HG03432 (cell line): Measurements from ENCODE around the gene FMNL2.

Source experiments
- ATAC-seq: cut with Tn5 transposase; IDR thresholded peaks from one replicate; pipeline ENCODE4 v1.9.1; 2021; ENCODE audit warnings: mild to moderate bottlenecking, moderate library complexity; ENCODE audit not compliant: unreplicated experiment

Gene FMNL2

DNA sequence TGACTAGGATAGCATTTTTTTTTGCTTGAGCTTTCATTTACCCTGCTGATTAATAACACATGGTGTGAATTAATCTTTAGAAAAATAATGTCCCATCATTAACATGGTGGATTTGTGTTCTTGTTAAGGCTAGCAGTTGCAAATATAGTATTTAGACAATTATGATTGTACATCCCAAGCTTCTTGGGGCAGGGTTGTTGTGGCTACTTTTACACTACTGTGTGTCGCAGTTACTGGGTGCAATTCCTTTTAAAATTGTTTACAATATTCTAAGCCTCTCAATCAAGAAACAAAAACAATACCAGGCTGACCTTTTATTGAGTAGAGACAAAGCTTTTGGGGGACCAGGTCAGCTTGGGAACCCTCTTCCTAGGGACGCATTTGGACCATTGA, 2.5 kb downstream of the FMNL2 start:
- no peak for ATAC-seq

DNA sequence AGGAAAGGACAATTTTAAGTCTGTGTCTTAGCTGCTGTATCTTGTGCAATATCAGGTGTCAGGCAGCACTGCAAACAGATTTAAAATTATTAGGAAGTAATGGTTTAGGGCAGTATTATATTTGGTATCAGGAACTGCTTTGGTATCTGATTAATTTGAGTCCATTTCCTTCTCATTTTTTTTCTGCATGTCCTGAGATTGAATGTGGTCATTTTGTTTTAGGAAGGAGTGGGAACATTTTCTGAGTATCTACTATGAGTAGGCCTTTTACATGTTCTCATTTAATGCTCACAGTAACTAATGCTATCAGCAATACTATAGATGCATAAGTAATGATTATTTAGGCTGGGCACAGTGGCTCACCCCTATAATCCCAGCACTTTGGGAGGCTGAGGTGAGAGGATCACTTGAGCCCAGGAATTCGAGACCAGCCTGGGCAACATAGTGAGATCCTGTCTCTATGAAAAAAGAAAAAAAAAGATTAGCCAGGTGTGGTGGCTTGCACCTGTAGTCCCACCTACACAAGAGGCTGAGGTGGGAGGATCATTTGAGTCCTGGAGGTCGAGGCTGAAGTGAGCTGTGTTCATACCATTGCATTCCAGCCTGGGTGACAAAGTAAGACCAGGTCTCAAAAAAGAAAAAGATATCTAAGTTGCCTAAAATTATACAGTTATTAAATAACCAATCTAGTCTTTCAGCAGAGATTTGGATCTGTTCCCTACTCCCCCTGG, 4.7 kb downstream of the FMNL2 start:
- no peak for ATAC-seq

DNA sequence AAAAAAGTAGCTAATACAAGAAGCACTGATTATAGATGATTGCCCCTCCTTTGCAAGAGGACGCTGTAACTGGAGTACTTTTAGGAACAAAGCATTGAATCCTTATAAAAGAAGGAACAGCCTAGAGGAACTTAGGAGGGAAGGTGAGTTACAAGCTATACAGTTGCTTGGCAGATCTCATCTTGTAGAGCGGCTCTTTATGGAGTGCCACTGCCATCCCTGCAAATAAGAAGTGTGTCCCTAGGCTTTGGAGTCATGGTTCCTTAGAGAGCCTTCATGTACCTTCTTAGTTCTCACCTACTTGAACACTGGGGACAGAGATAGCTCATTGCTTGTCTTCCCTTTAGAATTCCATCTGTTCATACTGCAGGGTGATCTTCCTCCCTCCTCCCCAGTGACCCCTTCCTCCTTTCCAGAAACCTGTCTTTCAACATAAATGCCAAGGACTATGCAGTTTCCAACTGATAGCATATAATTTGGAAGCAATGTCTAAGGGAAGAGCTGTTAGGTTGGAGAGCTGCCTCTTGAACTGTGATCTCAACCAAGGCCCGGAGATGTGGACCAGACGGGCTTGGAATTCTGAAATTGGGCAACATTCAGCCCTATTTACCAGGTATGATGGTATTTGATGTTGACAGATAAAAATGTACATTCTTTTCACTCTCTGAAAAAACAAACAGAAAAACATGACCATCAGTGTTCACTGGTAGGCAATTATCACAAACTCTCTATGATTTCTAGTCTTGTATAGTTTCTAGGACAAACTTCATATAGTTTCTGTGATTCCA, 7.5 kb downstream of the FMNL2 start:
- ATAC-seq: no peak

DNA sequence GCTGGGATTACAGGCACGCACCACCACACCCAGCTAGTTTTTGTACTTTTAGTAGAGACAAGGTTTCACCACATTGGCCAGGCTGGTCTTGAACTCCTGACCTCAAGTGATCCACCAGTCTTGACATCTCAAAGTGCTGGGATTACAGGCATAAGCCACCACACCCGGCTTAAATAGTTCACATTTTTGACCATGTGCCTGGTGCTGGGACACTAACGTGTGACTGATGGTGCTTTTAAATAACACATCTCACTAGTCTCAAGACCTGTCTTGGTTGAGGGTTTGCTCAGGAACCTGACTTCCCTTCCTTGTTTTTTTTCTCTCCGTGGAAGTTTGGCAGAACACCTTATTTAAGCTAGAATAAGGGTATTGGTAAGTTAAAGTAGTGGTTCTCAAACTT, 8.5 kb downstream of the FMNL2 start:
- ATAC-seq: no peak

DNA sequence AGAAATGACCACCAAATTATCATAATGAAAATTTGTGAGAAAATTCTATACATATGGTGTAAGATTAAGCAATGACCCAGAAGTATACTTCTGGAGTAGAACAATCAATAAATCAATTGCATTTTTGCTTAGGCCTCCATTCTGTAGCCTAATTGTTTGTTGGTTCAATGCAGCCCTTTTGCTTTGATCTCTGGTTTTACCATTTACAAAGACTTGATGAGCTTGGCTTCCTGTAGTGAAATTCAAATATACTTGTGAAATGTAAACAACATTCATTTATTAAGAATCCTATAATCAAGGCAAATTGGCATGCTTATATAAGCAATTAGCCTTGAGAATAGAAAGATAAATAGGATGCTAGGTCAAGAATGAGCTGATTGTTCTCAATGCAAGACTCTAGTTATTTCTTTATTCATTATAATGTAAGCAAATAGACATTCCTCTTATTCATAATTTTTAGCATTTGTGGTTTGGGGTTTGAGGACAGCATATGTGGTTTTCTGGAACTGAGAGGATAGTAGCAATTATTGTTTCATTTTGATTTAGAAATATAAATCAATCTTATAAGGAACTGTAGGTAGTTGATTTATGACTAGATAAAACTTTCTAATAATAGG, 9.7 kb downstream of the FMNL2 start:
- no peak for ATAC-seq

DNA sequence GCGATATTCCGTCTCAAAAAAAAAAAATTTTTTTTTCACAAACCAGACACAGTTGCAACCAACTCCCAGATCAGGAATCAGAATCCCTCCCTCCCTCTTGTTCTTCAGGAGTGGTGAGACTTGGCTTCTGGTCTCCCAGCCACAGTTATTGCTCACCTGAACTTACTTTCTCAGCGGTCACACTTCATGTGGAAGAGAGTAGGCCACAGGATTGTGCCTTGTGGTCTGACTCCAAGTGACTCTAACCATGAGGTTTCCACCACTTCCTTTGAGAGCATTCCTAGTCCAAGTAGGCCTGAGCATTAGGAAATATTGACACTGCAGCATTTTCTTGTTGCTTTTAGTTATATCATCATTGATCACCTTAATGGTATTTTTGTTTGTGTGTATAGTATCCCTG, 12.1 kb downstream of the FMNL2 start:
- no peak for ATAC-seq

DNA sequence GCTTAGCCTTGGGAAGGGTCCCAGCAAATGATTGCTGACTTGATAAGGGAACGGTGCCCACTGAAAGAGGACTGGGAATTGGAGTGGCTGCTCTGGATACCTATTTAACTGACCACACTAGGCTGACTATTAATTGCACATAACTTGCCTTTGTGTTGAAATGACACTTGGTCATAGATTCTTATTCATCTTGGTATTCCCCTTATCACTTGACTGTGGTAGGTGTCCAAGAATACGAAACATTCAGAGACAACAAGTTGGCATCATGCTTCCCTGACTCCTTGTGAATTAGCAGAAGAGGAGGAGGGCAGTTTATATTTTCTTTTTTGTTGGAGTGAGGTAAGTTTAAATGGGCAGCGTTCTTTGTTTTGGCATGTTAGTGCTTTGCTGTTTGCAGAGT, 13.4 kb downstream of the FMNL2 start:
- ATAC-seq: no peak

DNA sequence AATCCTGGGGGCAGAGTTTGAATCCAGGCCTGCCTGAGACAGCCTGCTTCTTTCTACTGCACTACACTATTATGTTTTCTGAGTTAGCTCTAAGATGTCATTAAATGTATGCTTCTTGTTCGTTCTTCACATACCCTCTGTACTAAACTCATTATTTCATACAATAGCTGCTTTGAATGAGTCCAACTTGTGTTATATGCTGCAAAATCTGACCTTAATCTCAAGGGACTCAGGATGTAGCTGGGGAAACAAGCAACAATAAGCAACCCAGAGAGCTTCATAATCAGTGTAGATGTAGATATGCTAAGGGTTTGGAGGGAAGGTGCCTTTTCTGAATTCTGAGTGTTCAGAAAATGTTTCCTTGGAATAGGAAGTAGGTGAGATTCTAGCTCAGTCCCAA, 14.4 kb downstream of the FMNL2 start:
- no peak for ATAC-seq

DNA sequence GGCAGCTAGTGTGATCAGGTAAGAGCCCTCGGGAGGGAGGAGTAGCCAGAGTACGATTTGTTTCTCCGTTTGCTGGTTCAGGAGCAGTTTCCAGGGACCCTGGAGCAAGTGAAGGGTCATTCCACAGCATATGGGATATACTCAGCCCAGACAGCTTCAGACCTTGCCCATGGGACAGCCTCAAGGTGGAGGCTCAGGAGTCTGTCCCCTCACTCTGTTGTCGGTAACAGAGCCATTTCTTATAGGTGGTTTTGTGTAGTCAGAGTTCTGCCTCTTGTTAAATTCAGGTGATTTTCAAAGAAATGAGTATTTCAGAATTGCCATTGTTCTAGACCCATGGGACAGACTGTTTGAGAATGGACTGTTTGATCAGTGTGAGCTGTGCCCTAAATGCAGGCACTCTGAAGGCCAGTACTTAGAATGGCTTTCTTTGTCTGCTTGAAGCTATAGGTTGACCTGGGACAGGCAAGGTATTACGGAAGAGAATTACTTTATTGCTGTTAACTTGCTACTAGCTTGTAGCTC, 15.2 kb downstream of the FMNL2 start:
- ATAC-seq: no peak

DNA sequence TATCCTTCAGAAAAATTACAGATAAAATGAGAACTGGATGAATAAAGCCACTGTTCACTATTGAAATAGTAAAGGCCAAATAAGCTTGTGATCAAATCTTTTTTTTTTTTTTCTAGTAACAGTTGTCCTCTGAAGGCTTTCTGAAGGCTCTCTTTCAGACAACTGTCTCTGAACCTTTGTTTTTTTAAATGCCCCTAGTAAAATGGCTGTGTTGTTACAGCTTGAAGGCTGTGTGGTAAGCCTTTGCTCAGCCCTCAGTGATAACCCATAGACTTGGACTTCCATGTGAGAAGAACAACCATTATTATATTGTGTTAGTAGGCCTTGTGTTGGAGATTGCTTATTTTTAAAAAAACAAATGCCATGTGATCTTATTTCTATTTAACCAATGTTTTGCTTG, 17.6 kb downstream of the FMNL2 start:
- no peak for ATAC-seq

DNA sequence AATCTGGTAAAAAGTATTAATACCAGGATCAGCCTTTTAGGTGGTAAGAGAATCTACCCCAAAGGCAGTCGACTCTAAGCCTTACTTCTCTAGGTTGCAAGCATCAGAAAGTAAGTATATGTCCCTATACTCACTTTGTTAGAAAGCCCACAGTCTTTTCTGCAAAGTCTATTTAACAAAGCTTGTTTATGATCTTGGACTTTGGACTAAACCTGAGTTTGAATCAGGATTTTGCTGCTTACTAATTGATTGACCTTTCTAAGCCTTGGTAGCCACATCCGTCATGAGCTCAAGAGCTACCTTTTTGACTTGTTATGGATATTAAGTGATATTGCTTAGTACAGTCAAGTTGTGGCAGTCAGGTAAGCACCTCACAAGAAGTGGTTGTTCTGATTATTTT, 18.4 kb downstream of the FMNL2 start:
- no peak for ATAC-seq

DNA sequence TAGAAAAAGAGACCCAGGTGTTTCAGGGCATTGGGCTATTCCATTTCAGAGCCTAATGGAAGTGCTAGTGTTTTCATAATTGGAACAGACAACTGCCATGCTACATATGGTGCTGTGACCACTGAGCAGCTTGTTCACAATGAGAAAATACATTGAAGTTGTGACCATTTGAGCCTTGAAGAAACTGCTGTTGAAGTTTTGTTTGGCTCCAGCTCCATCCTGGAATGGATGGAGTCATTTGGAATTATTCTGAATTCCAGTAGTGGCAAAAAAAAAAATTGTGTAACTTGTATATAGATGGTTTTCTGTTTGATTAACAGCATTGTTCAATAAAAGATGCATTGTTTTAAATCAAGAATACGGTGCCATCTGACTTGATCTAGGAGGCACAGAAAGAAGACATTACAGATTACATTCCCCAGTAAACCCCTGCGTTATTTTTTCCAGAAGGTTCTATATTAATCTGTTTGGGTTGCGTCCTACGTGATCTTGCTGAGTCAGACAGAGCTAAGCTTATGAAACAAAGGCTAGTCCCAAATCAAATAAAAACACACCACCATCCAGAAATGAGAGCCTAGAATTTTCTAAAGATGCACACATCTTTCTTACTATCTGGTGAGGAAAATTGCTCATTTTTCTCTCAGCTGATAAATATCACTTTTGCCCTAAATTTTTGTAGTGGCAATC, 19.2 kb downstream of the FMNL2 start:
- no peak for ATAC-seq

DNA sequence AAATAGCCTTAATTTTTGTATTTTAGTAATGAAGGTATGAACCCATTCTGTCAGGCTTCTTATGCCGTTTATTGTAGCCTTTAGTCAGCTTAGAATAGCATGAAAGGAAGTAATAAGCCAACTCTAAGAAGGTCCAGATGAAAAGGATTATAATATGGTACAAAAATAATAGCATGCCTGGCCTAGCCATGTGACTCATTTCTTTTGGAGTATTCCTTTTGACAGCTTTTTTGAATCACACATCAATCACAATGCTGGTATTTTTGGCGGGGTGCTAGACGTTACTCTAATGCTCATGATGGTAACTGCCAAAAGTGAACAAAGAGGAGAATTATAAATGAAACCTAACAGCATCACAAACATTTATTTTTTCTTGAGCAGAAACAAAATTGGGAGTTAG, 19.9 kb downstream of the FMNL2 start:
- ATAC-seq: no peak

DNA sequence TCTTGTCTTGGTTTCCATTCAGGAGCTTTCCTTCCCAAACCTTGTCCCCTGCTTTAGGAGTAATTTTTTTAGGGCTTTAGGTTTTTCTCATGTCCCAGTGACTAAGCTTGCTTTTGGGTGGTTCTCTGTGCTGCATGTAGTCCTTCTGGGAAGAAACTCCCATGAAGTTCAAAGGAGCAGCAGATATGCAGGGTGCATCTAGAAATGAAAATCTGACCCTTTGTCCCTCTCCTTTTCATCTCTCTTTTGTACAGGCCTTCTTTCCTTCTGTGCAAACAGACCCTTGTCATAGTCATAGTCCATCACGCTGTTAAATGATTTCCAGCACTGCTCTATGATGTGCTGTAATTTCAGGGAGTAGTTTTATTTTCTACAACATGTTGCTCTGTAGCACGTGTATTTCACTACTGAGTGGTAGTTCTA, 20.4 kb downstream of the FMNL2 start:
- no peak for ATAC-seq

DNA sequence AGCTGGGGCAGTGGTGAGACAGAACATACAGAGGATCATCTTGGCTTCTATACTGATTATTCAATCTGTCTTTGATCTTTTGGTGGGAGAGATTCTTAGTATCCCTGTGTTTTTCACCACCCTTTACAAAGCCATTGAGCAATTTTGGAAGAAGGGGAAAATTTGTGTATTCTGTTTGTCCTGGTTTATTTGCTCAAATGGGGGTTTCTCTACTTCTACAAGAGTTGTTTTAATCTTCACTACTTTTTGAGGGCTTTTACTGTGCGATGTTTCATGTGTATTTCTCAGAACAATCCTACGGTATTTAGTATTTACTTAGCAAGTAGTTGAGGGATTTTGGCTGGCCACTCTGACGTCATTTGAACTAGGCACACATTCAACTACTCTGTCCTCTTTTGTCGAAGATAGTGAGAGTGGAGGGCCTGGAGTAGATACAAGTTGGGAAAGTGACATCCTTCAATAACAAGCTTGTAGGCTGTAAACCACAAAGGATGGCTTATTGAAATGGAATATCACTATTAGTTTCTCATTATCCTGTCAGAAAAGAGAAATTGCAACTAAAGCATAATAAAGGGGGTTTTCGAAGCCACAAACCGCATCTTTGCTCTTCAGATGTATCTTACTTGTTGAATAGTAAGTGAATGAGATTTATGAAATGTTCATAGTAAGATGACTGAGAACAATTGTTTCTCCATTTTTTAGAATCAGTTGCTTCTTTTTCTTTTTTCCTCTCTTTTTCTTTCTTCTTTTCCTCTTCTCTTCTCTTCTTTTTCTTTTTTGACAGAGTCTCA, 24.8 kb downstream of the FMNL2 start:
- ATAC-seq: peak; percentile 45

DNA sequence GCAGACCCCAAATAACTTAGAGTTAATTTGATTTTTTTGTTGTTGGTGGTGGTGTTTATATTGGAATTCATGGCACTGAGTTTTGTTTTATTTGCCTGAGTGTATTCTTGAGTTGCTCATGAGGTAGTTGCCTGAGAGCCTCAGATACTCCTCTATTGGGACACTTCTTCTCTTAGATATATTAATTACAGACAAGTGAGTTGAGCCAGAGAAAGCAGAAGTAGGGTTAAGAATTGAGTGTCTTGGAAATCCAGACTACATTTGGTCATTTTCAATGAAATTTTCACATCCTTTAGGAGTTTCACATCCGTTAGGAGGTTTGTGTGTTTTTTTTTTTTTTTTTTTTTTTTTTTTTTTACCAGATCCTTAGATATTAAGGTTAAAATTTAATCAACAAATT, 29.0 kb downstream of the FMNL2 start:
- peak; percentile 60 for ATAC-seq

DNA sequence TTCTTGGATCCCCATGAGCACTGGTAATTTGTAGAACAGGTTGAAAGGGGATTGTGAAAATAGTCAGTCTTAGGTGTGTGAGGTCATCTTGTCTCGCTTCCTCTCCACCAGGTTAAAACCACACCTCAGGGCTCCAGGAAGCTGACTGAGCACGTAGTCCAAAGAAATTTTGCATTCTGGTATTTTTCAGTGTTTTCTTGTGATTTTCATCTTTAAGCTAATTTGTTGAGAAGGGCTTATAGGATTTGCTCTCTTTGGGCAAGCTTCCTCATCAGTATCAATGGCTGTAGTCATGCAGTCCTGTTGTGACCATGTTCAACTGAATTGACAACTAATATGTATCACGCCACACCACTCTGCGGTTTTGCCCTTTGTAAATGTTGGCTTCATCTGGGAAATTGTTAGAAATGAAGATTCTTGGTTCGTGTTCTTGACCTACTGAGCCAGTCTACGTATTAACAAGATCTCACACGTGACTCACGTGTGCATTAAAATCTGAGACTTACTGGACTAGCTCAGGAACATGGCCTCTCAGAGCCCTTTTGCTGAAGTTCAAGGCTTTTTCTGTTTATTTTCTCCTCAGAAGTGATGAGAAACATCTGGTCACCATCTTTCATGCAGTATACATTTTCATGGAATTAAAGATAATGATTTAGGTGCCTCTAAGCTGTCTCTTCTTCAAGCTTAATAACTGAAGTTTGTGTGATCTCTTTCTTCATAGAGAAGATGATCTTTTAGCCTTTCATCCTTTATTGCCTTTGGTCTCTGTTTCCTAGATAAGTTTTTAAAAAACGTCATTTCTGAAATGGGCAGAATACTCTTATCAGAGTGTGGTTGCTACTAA, 32.8 kb downstream of the FMNL2 start:
- ATAC-seq: peak; percentile 88

DNA sequence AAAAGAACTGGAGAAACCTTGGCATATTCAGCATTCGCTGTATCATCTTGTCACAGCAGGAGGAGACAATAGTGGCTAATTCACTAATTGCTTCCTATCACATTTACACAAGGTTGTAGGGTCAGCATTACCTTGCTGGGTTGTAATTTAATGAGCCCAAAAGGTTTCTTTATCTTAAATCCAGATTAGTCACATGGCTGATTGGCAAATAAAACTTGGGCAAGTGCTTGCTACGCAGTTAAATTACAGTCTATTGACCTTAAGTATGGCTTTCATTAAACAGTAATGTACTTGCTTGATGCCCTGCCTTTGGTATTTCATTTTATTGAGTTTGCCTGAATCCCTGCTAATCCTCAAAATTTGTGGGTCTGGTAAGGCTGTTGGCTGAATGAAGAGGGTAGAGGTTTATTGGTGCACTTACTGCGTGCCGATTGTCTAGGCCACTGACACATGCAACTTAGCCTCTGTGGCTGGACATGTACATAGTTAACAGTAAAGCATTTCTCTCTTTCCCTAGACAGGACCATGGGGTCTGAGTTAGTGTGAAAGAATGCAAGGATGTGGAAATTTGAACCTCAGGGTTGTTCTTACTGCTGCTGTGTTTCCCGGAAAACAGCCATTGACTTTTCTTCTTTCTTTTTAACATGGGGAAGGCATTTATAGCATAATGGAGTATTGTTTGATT, 34.3 kb downstream of the FMNL2 start:
- ATAC-seq: no peak

DNA sequence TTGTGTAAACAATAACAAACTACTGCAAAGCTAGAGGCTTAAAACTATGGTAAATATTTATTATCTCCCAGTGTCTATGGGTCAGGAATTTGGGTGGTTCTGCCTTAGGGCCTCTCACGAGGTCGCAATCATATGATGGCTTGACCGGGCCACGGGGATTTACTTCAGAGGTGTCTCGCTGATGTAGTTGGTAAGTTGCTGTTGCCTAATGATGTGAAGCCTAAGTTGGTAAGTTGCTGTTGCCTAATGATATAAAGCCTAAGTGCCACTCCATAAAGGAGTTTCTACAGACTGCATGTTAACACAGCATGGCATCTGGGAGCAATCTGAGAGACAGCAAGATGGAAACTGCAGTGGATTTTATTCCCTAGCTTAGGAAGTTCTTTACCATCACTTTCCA, 35.8 kb downstream of the FMNL2 start:
- no peak for ATAC-seq
